ENCODE data around the gene DNAJB9.

DNAJB9 gene

DNA sequence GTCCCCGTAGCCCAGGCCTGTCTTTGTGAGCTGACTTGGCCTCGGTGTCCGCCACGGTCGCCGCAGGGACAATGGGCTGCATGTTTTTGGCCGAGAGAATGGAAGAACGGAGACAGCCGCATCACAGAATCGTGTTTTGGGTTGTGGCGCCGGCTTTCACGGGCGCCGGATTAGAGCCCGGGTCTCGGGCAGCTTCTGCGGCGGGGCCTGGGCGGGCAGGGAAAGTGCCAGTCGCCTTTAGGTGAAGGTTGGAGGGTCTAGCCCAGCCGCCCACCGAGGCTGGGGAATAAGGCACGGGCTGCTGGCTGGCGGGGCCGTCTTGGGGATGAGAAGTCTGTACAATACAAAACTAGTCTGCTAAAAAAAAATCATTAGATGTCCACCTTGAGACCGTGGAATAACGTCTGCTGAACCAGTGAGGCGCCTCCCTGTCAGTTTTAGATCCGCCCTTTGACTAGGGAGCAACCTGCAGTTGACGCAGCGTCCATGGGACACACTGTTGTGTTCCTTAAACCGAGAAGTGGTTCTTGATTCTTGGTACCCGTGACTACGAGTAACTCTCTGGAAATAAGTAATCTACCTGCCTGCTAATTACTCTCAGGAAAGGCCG lies 577 bp downstream of the DNAJB9 start:
- peak in 1 of 2 donors; percentile 12 for DNase-seq

DNA sequence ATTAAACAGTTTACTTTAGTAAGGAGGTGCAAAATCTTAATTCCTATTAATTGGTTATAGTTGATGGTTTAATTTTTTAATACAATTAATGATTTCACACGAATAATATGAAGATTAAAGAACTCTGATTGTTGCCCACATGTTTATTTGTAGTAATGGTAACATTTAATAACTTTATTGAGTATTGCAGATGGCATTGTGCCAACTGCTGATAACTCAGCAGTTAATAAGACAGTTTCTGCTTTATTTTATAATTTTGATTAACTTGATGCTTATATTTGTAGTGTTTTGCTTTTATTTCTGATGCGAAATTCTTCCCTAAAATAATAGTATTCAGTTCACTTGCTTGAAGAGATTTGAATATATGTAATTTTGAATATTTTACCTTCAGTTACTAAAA lies 2.8 kb downstream of the DNAJB9 start:
- DNase-seq: no peak

GRCh38 chr7:108575156-108575555 lies 5.5 kb downstream of the DNAJB9 start:
- no peak for DNase-seq

- DNase-seq: no peak
Measured at GRCh38 chr7:108576116-108576515, 6.4 kb downstream of the DNAJB9 start.

DNA sequence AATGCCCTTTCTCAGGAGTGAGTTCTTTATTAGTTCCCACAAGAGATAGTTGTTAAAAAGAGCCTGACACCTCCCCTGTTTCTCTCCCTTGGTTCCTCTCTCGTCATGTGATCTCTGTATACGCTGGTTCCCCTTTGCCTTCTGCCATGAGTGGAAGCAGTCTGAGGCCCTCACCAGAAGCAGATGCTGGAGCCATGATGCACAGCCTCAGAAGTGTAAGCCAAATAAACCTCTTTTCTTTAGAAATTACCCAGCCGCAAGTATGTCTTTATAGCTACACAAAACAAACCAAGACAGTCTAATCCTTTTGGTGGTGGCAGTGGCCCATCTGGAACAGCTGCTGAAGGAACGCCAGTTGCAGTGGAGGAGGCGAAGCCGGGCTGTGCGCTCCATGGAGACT lies 9.3 kb downstream of the DNAJB9 start:
- DNase-seq: no peak

DNA sequence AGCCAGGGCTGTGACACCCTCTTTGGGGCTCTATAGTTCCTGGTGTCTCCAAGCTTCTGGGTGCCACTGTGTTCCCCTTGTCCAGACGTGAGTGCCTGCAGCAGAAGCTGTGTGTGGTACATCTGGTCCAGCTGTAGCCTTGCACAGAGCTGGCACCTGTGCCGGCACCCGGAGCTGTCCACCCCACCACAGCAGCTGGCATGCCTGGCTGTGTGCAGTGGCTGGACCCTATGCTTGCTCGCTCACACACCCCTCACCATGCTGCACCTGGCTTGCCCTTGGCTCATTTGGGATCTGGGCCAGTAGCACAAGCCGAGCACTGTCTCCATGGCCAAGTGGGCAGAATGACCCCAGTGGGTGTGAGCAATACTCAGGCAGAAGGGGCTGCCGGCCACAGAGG lies 10.6 kb downstream of the DNAJB9 start:
- DNase-seq: no peak

GRCh38 chr7:108581655-108582491 lies 12.2 kb downstream of the DNAJB9 start:
- DNase-seq: no peak

DNA sequence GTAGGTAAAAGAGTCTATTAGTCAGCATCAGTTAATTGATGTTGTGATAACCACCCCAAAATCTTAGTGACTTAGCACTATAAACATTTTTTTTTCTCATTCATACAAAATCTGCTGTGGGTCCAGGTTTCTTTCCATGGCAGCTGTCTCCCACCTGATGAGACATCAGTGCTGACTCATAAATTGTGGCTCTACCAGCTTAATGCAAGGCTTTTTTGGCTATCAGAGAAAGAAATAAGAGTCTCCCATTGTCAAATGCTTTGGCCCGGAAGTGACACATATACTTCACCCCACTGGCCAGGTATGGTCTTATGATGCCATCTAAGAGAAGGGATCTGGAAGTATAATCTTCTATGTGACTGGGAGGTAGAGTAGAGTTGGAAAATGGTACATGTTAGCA lies 14.5 kb downstream of the DNAJB9 start:
- DNase-seq: no peak

DNA sequence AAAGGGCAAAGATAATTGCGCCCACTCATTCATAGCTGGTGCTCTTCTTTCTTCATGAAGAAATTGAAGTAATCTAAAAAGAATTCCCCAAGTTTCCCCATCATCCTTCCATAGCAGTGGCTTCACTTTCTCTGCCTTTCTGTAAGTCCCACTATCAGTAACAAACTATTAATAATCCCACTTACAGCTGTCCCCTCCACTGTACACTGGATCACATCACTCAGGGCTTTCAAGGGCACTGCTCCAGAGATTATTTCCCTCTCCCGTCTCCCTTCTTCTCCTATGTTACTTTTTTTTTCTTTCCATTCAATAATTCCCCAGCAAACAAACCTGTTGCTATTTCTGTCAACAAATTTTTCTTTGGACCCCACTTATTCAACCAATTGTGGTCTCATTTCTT lies 16.2 kb downstream of the DNAJB9 start:
- no peak for DNase-seq

- no peak for DNase-seq
Measured at GRCh38 chr7:108586274-108586710, 16.6 kb downstream of the DNAJB9 start.

GRCh38 chr7:108589199-108589598 lies 19.5 kb downstream of the DNAJB9 start:
- no peak for DNase-seq

- no peak for DNase-seq
Measured at GRCh38 chr7:108589874-108590273, 20.2 kb downstream of the DNAJB9 start.

GRCh38 chr7:108590606-108591005 lies 20.9 kb downstream of the DNAJB9 start:
- no peak for DNase-seq

DNA sequence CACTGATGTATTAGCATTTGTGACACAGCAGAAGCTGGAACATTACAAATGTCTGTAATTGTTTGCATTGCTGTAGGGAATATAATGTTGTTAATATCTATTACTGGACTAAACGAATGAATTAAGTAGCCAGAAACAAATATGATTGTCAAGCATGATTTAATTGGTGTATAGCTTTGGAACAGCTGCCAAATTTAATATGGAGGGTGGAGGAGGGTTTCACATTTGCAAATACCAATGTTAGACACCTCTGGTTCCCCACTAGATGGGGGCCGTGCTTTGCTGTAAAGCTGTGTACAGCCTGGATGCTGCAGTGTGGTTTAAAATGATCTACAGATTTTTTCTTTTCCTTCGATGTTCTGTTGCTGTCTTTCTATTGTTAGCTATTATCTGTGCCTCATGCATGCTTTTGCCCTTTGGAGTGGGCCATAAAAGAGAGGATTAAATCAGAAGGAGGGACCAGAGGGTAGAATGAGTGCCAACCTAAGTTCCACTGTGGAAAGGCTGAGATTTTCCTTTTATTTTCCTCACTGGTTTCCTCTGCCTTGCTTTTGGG lies 23.1 kb downstream of the DNAJB9 start:
- DNase-seq: peak in 1 of 2 donors; percentile 18

DNA sequence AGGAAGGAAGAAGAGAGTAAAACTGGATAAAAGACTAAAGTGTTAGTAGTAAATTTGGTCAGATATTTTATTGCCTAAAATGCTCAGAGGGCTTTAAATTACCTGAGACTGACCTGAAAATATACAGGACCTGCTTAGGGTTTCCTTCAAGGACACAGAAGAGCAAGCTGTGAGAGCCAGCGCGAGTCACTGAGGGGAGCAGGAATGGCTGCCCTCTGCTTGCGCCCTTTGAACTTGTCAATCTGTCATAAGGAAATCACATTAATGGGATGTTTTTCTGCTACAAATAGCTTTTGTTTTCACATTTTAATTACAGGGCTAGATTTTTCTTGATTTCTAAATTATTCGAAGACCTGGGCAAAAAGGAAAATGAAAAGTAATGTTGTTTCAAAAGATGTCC lies 26.9 kb downstream of the DNAJB9 start:
- no peak for DNase-seq

DNA sequence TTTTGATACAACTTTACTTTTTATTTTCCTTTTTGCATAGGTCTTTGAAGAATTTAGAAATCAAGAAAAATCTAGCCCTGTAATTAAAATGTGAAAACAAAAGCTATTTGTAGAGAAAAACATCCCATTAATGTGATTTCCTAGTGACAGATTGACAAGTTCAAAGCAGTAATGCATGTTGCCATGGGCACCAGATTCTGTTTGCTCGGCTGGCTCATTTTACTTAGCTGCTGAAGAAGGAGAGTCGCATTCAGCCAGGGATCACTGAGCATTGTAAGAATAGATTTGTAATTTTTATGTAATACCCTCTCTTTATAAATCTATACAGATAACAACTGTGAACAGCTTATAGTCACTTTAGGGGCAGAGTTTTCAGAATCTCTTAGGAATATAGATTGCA lies 28.5 kb downstream of the DNAJB9 start:
- DNase-seq: peak in 1 of 2 donors; percentile 15

- no peak for DNase-seq
Measured at GRCh38 chr7:108598914-108599580, 29.4 kb downstream of the DNAJB9 start.

- DNase-seq: no peak
Measured at GRCh38 chr7:108600399-108600798, 30.7 kb downstream of the DNAJB9 start.

GRCh38 chr7:108603656-108604306 lies 34.1 kb downstream of the DNAJB9 start:
- DNase-seq: no peak

GRCh38 chr7:108604307-108605077 lies 34.8 kb downstream of the DNAJB9 start:
- DNase-seq: no peak

DNA sequence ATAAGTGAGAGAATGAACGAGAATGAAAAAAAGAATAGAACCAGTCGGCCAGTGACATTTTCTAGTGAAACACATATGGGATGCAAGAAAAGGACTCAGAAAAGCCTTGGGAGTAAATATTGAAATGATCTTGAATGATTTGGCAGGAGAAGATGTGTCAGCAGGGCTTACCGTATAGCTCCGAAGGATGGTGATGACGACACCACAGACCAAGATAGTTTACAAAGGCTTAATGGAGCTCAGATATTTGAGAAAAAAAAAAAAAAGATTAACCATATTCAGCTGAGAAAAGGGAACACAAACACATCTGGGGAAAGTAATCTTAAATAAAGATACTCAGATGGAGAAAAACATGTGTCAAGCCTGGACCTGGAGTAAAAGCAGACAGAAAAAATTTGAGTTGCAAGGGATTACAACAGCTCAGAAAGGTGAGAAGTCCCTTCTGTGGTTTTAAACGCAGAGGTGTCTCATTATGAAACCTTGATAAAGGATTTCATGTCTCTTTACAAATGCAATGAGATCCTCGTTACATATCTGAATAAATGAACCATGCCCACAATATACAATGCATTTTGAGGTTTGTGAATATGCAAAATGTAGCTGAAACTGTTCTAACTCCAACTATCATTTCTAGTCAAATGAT lies 36.0 kb downstream of the DNAJB9 start:
- no peak for DNase-seq

GRCh38 chr7:108609643-108610042 lies 40.0 kb downstream of the DNAJB9 start:
- no peak for DNase-seq

All from hippocampal formation (tissue), 2 donors.